NCI-H2196 treated with DMSO at 0.1 percent for 48 hours (cell line): ENCODE results near the gene TIMM10.
A peak's percentile ranks its signal among the peaks of the same experiment; 100 is the strongest.
"Not testable (repeated sequence)": the region's sequence is repeated elsewhere in the genome, so short reads cannot be mapped to it uniquely, and the experiment has no call there.

ENCODE experiments used
- DNase-seq: peaks from one replicate; lab custom pipeline; 2025; ENCODE audit not compliant: unreplicated experiment; lab: John Stamatoyannopoulos, UW

TIMM10 gene

GRCh38 chr11:57542582-57542981, 12.0 kb upstream of the TIMM10 start:
- DNase-seq = no peak

DNA sequence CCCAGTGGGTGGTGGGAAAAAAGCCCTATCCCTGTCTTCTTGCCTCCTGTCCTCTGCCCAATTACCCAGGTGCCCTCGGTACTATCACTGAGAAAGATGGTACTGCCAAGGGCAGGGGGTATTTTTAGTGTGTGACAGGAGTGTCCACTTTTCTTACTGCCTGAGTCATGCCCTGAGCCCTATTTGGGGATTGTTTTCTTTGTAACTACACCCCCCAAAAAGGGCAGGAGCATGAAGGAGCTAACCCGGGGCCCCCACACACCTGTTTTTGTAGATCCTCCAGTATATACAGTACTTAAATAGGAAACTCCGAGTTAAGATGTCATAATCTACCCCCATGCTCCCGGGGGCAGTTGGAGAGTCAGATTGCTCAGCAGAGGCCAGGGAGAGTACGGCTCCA, 10.6 kb upstream of the TIMM10 start:
- DNase-seq = no peak

DNA sequence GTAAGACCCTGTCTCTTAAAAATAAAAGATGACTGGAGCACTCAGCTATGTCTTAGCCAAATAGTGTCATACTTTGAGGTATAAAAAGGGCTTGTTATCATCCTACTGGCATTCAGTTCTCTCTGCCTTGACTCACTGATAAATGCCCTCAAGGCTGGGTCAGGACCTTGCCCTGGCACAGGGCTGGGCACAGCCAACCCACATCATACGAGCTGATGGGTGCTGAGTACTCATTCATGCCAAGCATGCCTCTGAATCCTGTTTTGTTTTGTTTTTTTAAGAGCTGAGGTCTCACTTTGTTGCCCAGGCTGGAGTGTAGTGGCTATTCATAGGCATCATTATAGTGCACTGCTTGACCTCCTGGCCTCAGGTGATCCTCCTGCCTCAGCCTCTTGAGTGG, 8.8 kb upstream of the TIMM10 start:
- no peak for DNase-seq

- no peak for DNase-seq
Observed at GRCh38 chr11:57536947-57537619, 6.5 kb upstream of the TIMM10 start, which contains the start of gene SMTNL1. Gene SMTNL1, plus strand, starts transcription at chr11:57537595. Its CDS starts 5,048 bp downstream, at chr11:57542643.

DNA sequence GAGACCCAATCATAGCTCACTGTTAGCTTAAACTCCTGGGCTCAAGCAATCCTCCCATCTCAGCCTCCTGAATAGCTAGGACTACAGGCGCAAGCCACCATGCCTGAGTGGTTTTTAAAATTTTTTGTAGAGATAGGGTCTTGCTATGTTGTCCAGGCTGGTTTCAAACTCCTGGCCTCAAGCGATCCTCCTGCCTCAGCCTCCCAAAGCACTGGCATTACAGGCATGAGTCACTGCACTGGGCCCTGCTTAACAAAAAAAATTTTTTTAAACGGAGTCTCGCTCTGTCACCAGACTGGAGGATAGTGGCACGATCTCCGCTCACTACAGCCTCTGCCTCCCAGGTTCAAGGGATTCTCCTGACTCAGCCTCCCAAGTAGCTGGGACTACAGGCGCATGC, 3.9 kb upstream of the TIMM10 start:
- DNase-seq = not testable (repeated sequence)

- no peak for DNase-seq
Observed at GRCh38 chr11:57530215-57530595, 349 bp downstream of the TIMM10 start.

- DNase-seq = no peak
Observed at GRCh38 chr11:57529012-57529411, 1.5 kb downstream of the TIMM10 start.

DNA sequence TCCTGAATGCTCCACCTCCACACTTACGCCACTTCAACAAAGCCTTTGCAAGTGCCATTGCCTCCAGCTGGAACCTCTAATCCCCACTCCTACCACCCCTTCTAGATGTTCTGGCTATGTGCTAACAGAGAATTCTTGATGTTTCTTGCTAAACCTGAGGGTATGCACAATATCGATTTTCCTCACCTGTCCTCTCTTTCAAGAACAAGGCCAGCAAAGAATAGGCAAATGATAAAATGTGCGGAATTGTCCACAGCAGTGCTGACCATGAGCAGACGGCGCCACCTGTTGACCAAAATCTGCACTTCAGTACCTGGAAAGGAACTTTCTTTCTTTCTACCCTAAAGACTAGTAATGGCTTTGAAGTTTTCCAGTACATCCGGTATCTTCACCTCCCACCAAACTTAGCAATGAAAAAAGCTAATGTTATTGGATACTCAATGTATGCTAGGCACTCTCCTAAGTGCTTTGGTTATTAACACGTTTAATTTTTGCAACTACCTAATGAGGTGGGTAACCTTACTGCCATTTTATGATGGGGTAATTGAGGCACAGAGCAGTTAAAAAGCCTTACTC, 3.4 kb downstream of the TIMM10 start:
- DNase-seq = peak; percentile 32

DNA sequence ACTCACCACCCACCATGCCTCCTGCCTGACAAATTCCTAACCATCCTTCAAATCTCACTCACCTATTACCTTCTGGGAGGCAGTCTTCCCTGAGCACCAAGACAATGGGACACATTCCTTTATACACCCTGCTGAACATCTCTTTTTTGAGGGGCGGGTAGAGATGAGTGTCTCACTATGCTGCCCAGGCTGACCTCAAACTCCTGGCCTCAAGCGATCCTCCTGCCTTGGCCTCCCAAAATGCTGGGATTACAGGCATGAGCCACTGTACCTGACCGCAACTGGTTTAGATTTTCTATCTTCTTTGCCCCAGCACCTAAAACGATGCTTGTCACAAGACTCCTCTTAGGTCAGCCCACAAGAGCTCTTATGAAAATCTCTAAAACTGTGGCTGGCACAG, 7.1 kb downstream of the TIMM10 start:
- no peak for DNase-seq

DNA sequence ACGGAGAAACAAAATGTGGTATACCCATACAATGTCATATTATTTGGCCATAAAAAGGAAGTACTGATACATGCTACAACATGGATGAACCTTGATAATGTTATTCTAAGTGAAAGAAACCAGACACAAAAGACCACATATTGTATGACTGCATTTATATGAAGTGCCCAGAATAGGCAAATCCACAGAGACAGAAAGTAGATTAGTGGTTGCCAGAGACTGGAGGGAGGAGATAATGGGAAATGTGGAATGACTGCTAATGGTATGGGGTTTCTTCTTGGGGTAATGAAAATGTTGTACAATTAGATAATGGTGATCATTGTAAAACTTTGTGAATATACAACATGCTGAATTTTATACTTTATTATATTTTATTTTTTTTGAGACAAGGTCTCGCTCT, 9.4 kb downstream of the TIMM10 start:
- DNase-seq = no peak

- DNase-seq = no peak
Observed at GRCh38 chr11:57516061-57516443, 14.5 kb downstream of the TIMM10 start.

- no peak for DNase-seq
Observed at GRCh38 chr11:57515332-57516060, 15.1 kb downstream of the TIMM10 start, which contains the start of gene SLC43A1. Gene SLC43A1, minus strand, starts transcription at chr11:57515702. Its CDS starts 1,591 bp downstream, at chr11:57514111.

DNA sequence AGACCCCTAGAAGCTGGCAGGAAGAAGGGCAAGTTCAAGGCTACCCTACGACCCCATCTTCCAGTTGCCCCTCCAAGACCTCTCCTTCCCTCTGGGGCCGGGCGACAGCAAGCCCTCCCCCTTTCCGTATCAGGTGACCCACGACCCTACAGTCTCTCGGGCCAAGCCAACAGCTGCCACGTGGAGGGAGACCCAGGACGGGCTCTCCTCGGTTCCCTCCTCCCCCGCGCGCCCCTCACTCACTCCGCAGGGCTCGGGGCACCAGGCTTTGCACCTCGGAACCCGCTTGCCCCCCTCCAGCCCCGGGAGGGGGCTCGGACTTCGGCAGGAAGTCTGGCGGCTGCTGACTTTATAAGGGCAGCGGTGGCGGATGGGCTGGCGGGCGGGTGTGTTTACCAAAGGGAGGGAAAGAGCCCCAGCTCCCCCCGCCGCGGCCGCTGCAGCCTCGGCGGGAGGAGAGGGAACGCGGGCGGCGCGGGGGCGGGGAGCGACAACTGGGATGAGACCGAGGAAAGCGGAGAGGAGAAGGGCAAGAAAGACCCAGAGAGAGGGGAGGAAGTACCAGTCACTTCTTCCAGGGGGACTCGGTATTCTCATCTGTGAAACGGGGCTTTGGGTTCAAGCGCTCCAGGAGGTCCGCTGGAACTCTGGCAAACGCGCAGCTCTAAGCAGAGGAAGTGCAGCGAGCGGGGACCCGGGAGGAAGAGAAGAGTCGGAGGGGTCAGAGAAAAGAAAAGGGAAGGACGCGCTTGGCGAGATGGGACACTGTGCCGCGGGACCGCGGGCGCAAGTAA, 15.8 kb downstream of the TIMM10 start:
- peak; percentile 22 for DNase-seq

GRCh38 chr11:57513911-57514537, 16.5 kb downstream of the TIMM10 start:
- no peak for DNase-seq

DNA sequence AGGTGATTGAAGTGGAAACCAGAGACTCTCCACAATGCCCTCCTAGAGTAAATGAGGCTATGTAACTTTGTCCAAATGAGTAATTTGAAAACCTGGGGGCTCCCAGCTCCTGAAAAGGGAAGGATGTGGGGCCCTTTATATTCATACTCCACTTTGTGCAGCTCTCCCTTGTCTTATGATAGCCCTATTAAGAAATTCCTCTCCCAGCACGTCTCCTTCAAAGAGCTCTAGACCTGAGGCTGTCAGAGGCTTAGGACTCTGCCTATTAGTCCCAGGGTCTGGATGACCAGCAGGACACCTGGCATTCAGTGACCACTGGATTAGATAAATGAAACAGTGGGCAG, 17.1 kb downstream of the TIMM10 start:
- DNase-seq = no peak

DNA sequence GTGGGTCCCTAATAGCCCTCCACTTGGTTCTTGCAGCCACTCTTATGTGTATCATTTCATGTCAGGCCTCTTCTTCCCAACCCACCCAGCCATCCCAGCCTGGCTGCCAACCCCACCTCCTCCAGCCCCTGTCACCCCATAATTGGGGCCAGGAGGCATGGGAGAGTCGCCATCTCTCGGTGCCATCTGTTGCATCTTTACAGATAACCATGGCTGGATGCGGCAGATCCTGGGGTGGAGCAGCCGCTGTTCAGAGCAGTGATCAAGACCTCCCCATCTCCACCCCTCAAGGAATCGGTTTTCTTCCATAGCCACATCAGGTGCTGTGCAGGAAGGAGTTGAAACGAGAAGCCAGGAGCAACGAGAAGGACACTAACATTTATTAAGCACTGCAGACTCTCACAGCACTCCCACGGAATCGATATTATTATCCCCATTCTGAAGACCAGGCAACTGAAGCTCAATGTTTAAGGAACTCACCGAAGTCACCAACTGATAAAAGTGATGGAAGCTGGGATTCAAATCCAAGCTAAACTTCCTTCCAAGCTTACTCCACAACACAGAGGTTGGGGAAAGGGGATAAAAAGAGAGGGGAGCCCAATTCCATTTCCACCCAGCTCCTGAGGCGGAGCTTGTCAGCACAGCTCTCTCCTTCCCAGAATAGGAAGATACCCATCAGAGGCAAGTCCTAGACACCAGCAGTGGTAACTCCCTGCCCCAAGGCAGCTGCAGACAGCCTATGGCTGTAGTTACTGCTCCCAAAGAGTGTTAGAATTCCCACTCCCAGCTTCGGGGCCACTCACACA, 17.7 kb downstream of the TIMM10 start:
- DNase-seq = no peak

GRCh38 chr11:57511741-57512430, 18.7 kb downstream of the TIMM10 start:
- no peak for DNase-seq

GRCh38 chr11:57508341-57509170, 22.0 kb downstream of the TIMM10 start:
- no peak for DNase-seq

DNA sequence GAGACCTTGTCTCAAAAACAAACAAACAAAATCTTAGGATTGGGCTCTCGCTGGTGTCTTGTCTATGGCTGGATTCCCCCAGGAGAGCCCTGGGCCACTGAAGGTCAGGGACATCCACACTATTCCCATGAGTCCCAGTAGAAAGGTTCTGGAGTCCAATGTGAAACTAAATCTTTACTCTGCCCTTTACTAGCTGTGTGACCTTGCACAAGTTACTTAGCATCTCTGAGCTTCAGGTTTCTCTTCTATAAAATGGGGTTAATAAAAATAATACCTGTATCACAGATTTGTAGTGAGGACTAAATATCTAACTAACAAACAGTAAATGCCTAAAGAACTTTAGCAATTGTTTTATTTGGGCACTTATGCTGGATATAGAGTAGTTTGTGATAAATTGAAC, 24.0 kb downstream of the TIMM10 start:
- DNase-seq = no peak
